Measurements from ENCODE around the gene ANKRD55.

- TF ChIP-seq, protein P1, sequence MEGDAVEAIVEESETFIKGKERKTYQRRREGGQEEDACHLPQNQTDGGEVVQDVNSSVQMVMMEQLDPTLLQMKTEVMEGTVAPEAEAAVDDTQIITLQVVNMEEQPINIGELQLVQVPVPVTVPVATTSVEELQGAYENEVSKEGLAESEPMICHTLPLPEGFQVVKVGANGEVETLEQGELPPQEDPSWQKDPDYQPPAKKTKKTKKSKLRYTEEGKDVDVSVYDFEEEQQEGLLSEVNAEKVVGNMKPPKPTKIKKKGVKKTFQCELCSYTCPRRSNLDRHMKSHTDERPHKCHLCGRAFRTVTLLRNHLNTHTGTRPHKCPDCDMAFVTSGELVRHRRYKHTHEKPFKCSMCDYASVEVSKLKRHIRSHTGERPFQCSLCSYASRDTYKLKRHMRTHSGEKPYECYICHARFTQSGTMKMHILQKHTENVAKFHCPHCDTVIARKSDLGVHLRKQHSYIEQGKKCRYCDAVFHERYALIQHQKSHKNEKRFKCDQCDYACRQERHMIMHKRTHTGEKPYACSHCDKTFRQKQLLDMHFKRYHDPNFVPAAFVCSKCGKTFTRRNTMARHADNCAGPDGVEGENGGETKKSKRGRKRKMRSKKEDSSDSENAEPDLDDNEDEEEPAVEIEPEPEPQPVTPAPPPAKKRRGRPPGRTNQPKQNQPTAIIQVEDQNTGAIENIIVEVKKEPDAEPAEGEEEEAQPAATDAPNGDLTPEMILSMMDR (IDR thresholded peaks at IDR 0.05) = no peak
- TF ChIP-seq POLR2A (IDR thresholded peaks at IDR 0.05) = no peak
Measured at GRCh38 chr5:56130664-56131063, 102.5 kb downstream of the ANKRD55 start.
